AG09319 (cell line): ENCODE data around the gene GTPBP4.
"Not testable (repeated sequence)": the region's sequence is repeated elsewhere in the genome, so short reads cannot be mapped to it uniquely, and the experiment has no call there.

Experiments used
- DNase-seq: peaks from one replicate; pipeline ENCODE4 v3.0.0-alpha.2; 2010; ENCODE audit warnings: low read depth; ENCODE audit errors: extremely low read depth
- TF ChIP-seq, protein P1 (sequence below): IDR thresholded peaks from 2 replicates; pipeline ENCODE4 v1.5.1; 2011; ENCODE audit warnings: low read depth, mild to moderate bottlenecking, inconsistent platforms, low read length, moderate library complexity

Gene GTPBP4

DNA sequence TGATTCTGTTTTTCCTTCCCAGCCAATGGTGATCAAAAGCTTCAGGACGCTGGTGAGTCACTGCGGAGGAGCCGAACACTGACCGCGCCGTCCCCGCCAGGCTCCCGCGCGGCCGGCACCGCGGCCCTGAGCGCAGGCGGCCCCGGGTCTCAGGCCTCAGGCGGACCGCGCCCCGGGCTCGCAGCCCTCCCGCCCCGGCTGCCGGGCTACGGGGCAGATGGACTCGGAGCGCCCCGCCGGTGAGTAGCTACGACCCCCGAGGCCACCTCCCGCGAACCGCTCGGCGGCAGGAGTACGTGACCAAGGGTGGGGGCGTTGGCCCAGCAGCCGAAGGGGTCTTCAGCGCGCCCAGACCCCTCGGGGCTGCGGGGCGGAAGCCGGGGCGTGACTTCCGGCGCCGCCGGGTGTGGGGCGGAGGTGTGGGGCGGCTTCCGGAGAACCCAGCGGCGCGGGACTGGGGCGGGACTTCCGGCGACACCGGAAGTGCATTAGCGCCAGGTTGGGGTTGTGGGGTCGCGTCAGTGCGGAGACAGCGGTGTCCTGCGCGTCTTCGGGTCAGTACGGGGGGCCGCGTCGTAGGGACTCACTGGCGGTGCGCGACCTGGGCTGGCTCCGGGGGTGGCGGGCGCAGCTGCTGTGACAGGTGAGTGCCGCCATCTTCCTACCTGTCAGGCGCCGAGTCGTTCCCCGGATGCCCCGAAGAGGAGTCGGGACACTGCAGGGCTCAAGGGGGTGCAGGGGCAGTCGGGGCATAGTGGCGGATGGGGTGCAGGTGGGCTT is 68.3 kb downstream of the GTPBP4 start, which contains the start of gene WDR37:
WDR37 (plus strand) TSS at position 60 of the 780 bp plus-strand sequence. CDS start 15,771 bp downstream, outside the sequence.
- peak; percentile 48 for DNase-seq
- TF ChIP-seq, protein P1, sequence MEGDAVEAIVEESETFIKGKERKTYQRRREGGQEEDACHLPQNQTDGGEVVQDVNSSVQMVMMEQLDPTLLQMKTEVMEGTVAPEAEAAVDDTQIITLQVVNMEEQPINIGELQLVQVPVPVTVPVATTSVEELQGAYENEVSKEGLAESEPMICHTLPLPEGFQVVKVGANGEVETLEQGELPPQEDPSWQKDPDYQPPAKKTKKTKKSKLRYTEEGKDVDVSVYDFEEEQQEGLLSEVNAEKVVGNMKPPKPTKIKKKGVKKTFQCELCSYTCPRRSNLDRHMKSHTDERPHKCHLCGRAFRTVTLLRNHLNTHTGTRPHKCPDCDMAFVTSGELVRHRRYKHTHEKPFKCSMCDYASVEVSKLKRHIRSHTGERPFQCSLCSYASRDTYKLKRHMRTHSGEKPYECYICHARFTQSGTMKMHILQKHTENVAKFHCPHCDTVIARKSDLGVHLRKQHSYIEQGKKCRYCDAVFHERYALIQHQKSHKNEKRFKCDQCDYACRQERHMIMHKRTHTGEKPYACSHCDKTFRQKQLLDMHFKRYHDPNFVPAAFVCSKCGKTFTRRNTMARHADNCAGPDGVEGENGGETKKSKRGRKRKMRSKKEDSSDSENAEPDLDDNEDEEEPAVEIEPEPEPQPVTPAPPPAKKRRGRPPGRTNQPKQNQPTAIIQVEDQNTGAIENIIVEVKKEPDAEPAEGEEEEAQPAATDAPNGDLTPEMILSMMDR = no peak

DNA sequence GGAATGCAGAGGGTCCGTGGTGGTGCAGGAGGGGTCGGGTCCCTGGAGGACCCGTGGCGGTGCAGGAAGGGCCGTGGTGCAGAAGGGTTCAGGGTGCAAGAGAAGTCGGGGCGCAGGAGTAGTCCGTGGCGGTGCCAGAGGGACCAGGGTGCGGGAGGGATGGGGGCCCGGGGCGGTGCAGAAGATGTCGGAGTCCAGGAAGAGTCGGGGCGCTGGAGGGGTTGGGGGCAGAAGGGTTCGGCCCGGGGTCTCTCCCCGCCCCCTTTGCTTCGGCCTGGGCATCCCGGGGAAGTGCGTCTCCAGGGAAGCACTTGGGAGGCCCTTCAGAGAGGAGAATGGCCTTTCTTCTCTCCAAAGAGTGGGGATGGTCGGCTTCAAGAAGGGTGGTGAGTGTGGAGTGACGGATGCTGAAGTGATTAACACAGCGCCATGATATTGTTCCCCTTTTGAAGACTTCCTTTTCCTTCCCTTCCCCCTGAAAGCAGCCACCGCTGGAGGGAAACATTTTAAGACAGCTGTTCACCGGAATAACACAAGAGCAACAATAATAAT is 68.9 kb downstream of the GTPBP4 start:
- DNase-seq = no peak
- TF ChIP-seq, protein P1 = no peak

DNA sequence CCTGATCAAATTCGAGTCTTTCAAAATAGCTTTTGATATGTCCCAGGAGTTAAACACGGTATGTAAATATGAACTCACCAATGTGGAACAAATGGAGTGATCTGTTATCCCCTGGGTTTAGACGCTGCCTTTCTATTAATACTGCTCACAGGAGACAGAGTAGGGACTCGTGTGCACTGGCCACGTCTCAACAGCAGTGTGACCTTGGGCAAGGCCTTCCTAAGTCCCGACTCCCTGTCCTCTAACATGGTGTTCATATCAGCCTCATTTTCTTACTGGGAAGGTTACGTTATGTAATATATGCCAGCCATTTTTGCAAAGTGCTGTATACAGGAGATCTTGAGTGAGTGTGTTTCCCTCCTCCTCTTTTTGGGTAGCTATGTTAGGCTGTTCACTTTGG is 69.8 kb downstream of the GTPBP4 start:
- no peak for DNase-seq
- TF ChIP-seq, protein P1 = no peak

DNA sequence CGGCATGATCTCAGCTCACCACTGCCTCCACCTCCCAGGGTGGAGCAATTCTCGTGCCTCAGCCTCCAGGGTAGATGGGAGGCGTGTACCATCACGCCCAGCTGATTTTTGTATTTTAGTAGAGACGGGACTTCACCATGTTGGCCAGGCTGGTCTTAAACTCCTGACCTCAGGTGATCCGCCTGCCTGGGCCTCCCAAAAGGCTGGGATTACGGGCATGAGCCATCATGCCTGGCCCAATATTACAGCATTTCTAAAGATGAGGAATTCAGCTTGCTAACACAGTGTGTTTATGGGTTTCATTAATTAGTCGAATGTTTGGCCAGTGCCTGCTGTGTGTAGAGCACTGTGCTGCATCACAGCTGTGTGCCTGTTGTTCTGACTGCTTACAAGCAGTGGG is 71.7 kb downstream of the GTPBP4 start:
- TF ChIP-seq, protein P1 = no peak
- no peak for DNase-seq

DNA sequence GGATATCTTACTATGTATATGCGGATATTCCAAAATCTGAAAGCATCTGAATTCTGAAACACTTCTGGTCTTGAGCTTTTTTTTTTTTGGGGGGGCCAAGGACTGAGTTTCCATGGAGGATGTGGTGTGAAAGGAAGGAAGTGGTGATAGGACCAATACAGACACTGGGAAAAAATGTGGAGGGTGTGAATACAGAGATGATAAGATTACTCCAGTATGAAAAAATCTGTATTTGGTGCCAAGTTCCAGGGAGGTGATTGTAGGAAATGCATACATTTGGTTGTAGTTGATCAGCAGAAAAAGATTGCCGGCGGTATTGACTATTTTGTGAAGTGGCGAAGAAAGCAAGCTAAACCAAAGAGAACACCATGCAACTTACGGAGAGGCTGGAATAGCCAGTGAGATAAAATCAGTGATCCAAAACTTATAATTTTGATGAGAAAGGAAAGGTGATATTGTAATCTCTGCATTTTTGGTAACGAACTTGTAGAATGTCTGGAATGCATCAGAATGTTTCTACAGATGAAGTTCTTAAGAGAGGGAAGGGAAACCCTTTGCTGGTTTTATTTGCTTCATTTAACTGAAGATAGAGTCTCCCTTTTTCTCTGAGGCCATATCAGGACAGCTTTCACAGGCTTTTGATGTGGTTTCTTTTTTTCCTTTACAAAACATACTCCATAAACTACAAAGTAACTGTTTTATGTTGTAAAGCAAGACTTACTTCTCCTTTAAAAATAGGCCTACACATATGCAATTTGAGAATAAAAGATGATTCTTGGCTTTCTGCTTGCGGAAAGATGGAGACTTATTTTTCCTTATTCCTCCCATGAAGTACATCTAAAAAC is 73.9 kb downstream of the GTPBP4 start:
- TF ChIP-seq, protein P1 = no peak
- DNase-seq = no peak

DNA sequence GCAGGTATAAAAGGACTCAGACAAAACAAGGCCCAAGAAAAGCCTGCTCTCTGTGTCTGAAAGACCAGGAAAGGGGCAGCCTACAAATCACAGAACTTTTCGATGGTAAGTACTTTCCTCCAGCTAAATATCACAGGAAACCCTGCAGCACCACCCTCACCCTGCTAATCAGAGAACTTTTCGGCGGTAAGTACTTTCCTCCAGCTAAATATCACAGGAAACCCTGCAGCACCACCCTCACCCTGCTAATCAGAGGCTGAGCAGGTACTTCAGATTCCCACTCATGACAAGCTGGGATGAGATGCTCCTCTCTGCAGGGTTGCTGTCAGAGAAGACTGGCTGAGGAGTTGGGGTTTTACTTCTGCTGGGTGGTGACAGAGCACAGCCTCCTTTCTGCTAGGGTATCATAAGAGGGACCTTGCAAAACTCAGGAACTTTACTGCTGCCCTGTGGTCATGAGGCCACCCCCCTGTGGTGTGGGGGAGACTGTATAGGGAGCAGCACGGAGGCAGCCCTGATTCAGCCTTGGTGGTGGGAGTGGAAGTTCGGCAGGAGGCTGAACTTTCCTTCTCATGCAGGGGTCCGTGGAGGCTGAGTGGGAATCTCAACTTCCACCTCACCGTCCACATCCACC is 75.1 kb downstream of the GTPBP4 start:
- TF ChIP-seq, protein P1 = no peak
- no peak for DNase-seq

DNA sequence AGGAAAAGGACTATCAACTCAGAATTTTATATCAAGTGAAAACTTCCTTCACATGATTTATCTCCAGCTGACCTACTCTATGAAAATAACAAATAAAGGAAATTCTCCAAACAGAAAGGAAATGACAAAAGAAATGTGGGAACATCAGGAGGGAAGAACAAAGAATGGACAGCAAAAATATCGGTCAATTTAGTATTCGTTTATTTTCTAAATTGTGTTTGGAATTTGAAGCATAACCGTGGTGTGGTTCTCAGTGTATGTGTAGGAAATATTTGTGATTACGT is 76.7 kb downstream of the GTPBP4 start:
- TF ChIP-seq, protein P1 = no peak

DNA sequence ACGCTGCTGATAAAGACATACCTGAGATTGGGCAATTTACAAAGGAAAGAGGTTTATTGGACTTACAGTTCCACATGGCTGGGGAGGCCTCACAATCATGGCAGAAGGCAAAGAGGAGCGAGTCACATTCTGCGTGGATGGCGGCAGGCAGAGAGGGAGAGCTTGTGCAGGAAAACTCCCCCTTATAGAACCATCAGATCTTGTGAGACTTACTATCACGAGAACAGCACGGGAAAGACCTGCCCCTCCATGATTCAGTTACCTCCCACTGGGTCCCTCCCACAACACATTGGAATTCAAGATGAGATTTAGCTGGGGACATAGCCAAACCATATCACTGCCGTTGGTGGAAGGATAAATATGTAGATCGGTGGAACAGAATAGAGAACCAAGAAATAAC is 78.5 kb downstream of the GTPBP4 start:
- DNase-seq = not testable (repeated sequence)

More for the DNA sequence above, 76.7 kb downstream of the GTPBP4 start:
- no peak for DNase-seq
